K562 (cell line): ENCODE results near the gene APEX1.

Source experiments
- GATAD2A ChIP-seq: fragments of 450-650 bp; IDR thresholded peaks from 2 replicates; pipeline ENCODE4 v1.6.1; 2017
- HES1 ChIP-seq: fragments of 450-650 bp; IDR thresholded peaks from 2 replicates; pipeline ENCODE4 v1.6.1; 2016; ENCODE audit warnings: low read depth, mild to moderate bottlenecking, moderate library complexity
- JUND ChIP-seq, 2 experiments: IDR thresholded peaks; 2 replicates in 1 of 2; 3 replicates in 1 of 2; pipeline ENCODE4 v1.6.1; 2011; ENCODE audit warnings: borderline replicate concordance in 2 of 2, low read depth in 2 of 2, low read length in 2 of 2, improper control_type of control experiment in 1 of 2, missing biosample characterization in 1 of 2, missing genetic modification characterization in 1 of 2, missing genetic modification reagents in 1 of 2
- NCOA4 ChIP-seq: fragments of 450-650 bp; IDR thresholded peaks from 2 replicates; pipeline ENCODE4 v1.6.1; 2018; ENCODE audit warnings: mild to moderate bottlenecking; ENCODE audit not compliant: partially characterized antibody
- NCOR1 ChIP-seq: fragments of 450-650 bp; IDR thresholded peaks from 2 replicates; pipeline ENCODE4 v1.6.1; 2016; ENCODE audit warnings: mild to moderate bottlenecking, moderate library complexity
- POLR2AphosphoS5 ChIP-seq: IDR thresholded peaks from 2 replicates; pipeline ENCODE4 v1.6.1; 2011; ENCODE audit warnings: mild to moderate bottlenecking, low read depth, low read length, moderate library complexity; ENCODE audit not compliant: control insufficient read depth, insufficient read depth
- POLR2H ChIP-seq: IDR thresholded peaks from 2 replicates; pipeline ENCODE4 v1.6.1; 2016; ENCODE audit warnings: missing genetic modification characterization, low read depth, mild to moderate bottlenecking, control low read depth, missing compliant biosample characterization, moderate library complexity
- RFX5 ChIP-seq: IDR thresholded peaks from 2 replicates; pipeline ENCODE4 v1.6.1; 2011; ENCODE audit warnings: low read depth, mild to moderate bottlenecking, improper control_type of control experiment, low read length
- SIN3A ChIP-seq, 2 experiments: fragments of 150-350 bp in 1 of 2; IDR thresholded peaks; 2 replicates each; pipeline ENCODE4 v1.6.1; 2011 to 2016; ENCODE audit warnings: borderline replicate concordance in 2 of 2, low read depth in 2 of 2, low read length in 2 of 2, mild to moderate bottlenecking in 2 of 2, moderate library complexity in 2 of 2; ENCODE audit not compliant: control insufficient read depth in 1 of 2
- TF ChIP-seq, protein P1 (sequence below), 3 experiments: IDR thresholded peaks in 2 of 3; conservative IDR thresholded peaks in 1 of 3; 2 replicates each; pipeline ENCODE4 v1.5.1; 2011 to 2012; ENCODE audit warnings: low read length in 3 of 3, mild to moderate bottlenecking in 3 of 3, control low read depth in 2 of 3, improper control_type of control experiment in 1 of 3, inconsistent platforms in 1 of 3, low read depth in 1 of 3, mixed read lengths in 1 of 3, moderate library complexity in 1 of 3; ENCODE audit not compliant: insufficient read depth in 2 of 3
- TF ChIP-seq, protein P2 (sequence below): sonication (generic); formaldehyde crosslinking; IDR thresholded peaks from 2 replicates; pipeline ENCODE4 v1.8.0; 2022; ENCODE audit warnings: mild to moderate bottlenecking, missing genetic modification reagents, borderline replicate concordance

- TF ChIP-seq JUND (IDR thresholded peaks at IDR 0.05; ENCODE audit: borderline replicate concordance, low read depth, low read length) (no peak), JUND (tag; IDR thresholded peaks at IDR 0.05; ENCODE audit: borderline replicate concordance, low read depth, low read length) (no peak), HES1 (no peak), GATAD2A (no peak), SIN3A (IDR thresholded peaks at IDR 0.05; ENCODE audit: borderline replicate concordance in 2 of 2, control insufficient read depth in 1 of 2, low read depth in 2 of 2, low read length in 2 of 2) (no peak), NCOR1 (no peak), POLR2AphosphoS5 (no peak), POLR2H (tag) (no peak), NCOA4 (no peak), RFX5 (no peak)
- TF ChIP-seq, protein P1, sequence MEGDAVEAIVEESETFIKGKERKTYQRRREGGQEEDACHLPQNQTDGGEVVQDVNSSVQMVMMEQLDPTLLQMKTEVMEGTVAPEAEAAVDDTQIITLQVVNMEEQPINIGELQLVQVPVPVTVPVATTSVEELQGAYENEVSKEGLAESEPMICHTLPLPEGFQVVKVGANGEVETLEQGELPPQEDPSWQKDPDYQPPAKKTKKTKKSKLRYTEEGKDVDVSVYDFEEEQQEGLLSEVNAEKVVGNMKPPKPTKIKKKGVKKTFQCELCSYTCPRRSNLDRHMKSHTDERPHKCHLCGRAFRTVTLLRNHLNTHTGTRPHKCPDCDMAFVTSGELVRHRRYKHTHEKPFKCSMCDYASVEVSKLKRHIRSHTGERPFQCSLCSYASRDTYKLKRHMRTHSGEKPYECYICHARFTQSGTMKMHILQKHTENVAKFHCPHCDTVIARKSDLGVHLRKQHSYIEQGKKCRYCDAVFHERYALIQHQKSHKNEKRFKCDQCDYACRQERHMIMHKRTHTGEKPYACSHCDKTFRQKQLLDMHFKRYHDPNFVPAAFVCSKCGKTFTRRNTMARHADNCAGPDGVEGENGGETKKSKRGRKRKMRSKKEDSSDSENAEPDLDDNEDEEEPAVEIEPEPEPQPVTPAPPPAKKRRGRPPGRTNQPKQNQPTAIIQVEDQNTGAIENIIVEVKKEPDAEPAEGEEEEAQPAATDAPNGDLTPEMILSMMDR (IDR thresholded peaks at IDR 0.05 in 2 of 3, conservative IDR thresholded peaks at IDR 0.05 in 1 of 3; ENCODE audit: insufficient read depth in 2 of 3, low read depth in 1 of 3, low read length in 3 of 3): no peak
- TF ChIP-seq, protein P2, sequence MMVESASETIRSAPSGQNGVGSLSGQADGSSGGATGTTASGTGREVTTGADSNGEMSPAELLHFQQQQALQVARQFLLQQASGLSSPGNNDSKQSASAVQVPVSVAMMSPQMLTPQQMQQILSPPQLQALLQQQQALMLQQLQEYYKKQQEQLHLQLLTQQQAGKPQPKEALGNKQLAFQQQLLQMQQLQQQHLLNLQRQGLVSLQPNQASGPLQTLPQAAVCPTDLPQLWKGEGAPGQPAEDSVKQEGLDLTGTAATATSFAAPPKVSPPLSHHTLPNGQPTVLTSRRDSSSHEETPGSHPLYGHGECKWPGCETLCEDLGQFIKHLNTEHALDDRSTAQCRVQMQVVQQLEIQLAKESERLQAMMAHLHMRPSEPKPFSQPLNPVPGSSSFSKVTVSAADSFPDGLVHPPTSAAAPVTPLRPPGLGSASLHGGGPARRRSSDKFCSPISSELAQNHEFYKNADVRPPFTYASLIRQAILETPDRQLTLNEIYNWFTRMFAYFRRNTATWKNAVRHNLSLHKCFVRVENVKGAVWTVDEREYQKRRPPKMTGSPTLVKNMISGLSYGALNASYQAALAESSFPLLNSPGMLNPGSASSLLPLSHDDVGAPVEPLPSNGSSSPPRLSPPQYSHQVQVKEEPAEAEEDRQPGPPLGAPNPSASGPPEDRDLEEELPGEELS: no peak
These were observed 34.3 kb downstream of the APEX1 start for GRCh38 chr14:20489093-20489994.
